GM12873 (cell line): ENCODE measurements around the gene TMED9.

Experiments
- TF ChIP-seq, protein P1 (sequence below): IDR thresholded peaks from 2 replicates; pipeline ENCODE4 v1.5.1; 2012; ENCODE audit warnings: low read depth, mild to moderate bottlenecking, moderate library complexity, low read length, control low read depth; ENCODE audit not compliant: insufficient read depth; ENCODE audit errors: missing control alignments

Gene TMED9

GRCh38 chr5:177607452-177608192, 15.6 kb downstream of the TMED9 start:
- TF ChIP-seq, protein P1, sequence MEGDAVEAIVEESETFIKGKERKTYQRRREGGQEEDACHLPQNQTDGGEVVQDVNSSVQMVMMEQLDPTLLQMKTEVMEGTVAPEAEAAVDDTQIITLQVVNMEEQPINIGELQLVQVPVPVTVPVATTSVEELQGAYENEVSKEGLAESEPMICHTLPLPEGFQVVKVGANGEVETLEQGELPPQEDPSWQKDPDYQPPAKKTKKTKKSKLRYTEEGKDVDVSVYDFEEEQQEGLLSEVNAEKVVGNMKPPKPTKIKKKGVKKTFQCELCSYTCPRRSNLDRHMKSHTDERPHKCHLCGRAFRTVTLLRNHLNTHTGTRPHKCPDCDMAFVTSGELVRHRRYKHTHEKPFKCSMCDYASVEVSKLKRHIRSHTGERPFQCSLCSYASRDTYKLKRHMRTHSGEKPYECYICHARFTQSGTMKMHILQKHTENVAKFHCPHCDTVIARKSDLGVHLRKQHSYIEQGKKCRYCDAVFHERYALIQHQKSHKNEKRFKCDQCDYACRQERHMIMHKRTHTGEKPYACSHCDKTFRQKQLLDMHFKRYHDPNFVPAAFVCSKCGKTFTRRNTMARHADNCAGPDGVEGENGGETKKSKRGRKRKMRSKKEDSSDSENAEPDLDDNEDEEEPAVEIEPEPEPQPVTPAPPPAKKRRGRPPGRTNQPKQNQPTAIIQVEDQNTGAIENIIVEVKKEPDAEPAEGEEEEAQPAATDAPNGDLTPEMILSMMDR, result peak; percentile 82

DNA sequence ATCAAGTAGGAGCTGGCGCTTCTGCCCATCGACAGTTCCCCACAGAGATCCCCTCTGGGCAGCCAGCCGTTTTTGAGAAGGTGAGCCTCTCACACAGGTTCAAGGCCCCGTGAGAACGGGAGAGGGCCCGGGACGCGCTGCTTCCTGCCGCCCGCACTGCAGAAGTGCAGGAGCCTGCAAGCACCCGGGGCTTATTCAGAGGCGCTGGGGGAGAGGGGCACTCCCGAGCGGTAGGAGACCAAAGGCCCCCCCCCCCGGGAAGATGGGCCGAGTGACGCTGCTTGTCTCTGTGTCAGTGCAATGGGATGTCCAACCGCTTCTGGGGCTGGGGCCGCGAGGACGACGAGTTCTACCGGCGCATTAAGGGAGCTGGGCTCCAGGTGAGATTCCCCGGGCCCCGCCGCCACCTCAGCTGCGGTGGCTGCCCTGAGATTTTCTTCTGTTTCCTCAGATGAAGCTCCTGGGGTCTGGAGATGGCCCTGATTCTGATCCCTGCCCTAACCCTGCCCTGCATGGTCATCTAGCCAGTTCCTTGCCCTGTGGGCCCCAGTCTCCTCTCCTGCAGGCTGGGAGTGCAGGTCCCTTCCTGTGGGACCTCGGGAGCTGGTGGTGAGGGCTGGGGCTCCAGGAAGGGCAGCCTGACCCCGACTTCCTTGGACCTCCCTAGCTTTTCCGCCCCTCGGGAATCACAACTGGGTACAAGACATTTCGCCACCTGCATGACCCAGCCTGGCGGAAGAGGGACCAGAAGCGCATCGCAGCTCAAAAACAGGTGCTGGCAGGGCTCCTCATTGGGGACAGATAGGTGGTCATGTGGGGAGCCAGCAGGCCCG, 16.5 kb downstream of the TMED9 start:
- TF ChIP-seq, protein P1, result no peak

DNA sequence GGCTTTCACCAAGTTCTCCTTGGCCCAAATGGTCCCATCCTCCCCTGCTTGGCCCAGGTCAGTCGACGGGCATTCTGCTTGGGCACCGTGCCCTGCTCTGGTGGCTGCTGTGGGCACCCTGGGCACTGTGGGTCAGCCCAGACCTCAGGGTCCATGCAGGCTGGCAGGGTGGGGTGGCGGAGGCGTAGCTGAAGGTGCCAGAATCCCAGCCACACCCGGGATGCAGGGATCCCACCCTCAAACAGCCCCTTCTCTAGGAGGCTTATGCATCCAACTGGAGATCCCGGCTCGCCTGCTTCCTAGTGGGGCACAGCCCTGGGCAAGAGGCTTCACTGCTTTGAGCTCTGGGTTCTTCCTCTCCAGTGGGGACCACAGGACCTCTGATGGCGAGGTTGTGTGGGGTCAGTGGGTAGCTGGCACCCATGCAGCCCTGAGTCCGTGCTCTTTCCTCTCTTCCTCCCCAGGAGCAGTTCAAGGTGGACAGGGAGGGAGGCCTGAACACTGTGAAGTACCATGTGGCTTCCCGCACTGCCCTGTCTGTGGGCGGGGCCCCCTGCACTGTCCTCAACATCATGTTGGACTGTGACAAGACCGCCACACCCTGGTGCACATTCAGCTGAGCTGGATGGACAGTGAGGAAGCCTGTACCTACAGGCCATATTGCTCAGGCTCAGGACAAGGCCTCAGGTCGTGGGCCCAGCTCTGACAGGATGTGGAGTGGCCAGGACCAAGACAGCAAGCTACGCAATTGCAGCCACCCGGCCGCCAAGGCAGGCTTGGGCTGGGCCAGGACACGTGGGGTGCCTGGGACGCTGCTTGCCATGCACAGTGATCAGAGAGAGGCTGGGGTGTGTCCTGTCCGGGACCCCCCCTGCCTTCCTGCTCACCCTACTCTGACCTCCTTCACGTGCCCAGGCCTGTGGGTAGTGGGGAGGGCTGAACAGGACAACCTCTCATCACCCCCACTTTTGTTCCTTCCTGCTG, 17.4 kb downstream of the TMED9 start:
- TF ChIP-seq, protein P1, result no peak

- TF ChIP-seq, protein P1, result no peak
These were observed 18.2 kb downstream of the TMED9 start for GRCh38 chr5:177610131-177610769.

- TF ChIP-seq, protein P1, result no peak
These were observed 18.9 kb downstream of the TMED9 start for GRCh38 chr5:177610770-177611445.

- TF ChIP-seq, protein P1, result no peak
These were observed 19.6 kb downstream of the TMED9 start for GRCh38 chr5:177611446-177612214.
